GOT3 (cell line): ENCODE data around the gene ASMTL.
"Not testable (repeated sequence)": the region's sequence is repeated elsewhere in the genome, so short reads cannot be mapped to it uniquely, and the experiment has no call there.

Experiments used
- DNase-seq: peaks from one replicate; lab custom pipeline; 2025; ENCODE audit warnings: mixed read lengths; lab: John Stamatoyannopoulos, UW

The ASMTL gene

GRCh38 chrX:1433646-1434357, 18.9 kb downstream of the ASMTL start:
- DNase-seq = no peak

- no peak for DNase-seq
These were observed 22.3 kb downstream of the ASMTL start for GRCh38 chrX:1430451-1430850.

GRCh38 chrX:1427756-1428155, 25.0 kb downstream of the ASMTL start:
- DNase-seq = no peak

GRCh38 chrX:1426321-1426720, 26.4 kb downstream of the ASMTL start:
- DNase-seq = not testable (repeated sequence)

GRCh38 chrX:1425381-1425780, 27.3 kb downstream of the ASMTL start:
- no peak for DNase-seq

GRCh38 chrX:1424147-1424851, 28.4 kb downstream of the ASMTL start:
- DNase-seq = no peak

GRCh38 chrX:1423215-1423614, 29.5 kb downstream of the ASMTL start:
- no peak for DNase-seq

GRCh38 chrX:1422135-1422465, 30.6 kb downstream of the ASMTL start:
- no peak for DNase-seq

GRCh38 chrX:1421433-1422134, 31.1 kb downstream of the ASMTL start:
- no peak for DNase-seq

- no peak for DNase-seq
These were observed 32.3 kb downstream of the ASMTL start for GRCh38 chrX:1420371-1420770.

- DNase-seq = no peak
These were observed 33.0 kb downstream of the ASMTL start for GRCh38 chrX:1419545-1420355.

GRCh38 chrX:1418901-1419544, 33.7 kb downstream of the ASMTL start:
- no peak for DNase-seq

- DNase-seq = no peak
These were observed 34.6 kb downstream of the ASMTL start for GRCh38 chrX:1417921-1418771.

GRCh38 chrX:1416965-1417760, 35.5 kb downstream of the ASMTL start:
- DNase-seq = no peak

- DNase-seq = no peak
These were observed 36.4 kb downstream of the ASMTL start for GRCh38 chrX:1416327-1416784.

GRCh38 chrX:1412551-1413161, 40.1 kb downstream of the ASMTL start:
- no peak for DNase-seq

GRCh38 chrX:1411326-1411725, 41.4 kb downstream of the ASMTL start:
- DNase-seq = no peak

GRCh38 chrX:1407035-1407434, 45.7 kb downstream of the ASMTL start:
- no peak for DNase-seq

GRCh38 chrX:1405769-1406168, 46.9 kb downstream of the ASMTL start:
- DNase-seq = not testable (repeated sequence)
